ENCODE data around the gene SH3RF3.
"Not testable (repeated sequence)": the region's sequence is repeated elsewhere in the genome, so short reads cannot be mapped to it uniquely, and the experiment has no call there.

GRCh38 chr2:109221316-109221715 is 92.3 kb downstream of the SH3RF3 start:
- not testable (repeated sequence) for TF ChIP-seq CTCF, POLR2A (IDR thresholded peaks at IDR 0.05)

All from adrenal gland (tissue), 5 donors.